Suppressor macrophage (primary cell): Measurements from ENCODE around the gene TSPAN18.

ENCODE experiments used
- DNase-seq, 4 experiments: peaks; one replicate each; pipeline ENCODE4 v3.0.0-alpha.2; 2020 to 2022

TSPAN18 gene

GRCh38 chr11:44738791-44739190 is 12.0 kb downstream of the TSPAN18 start:
- no peak for DNase-seq

GRCh38 chr11:44740967-44741366 is 14.2 kb downstream of the TSPAN18 start:
- DNase-seq = no peak

DNA sequence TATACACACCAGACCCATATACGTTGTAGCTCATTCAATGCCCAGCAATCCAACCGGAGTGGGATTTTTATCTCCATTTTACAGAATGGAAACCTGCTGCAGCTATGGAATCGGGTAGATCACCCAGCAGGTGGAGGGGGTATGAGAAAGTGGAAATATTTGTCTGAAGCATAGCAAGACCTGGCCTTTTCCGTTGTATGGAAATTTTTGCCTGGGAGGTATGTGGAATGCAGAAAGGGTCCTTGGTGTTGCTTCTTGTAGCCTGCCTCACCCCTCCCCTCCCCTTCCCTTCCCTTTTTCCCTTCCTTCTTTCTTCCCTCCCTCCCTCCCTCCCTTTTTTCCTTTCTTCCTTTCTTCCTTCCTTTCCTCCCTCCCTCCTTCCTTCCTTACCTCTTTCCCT is 15.2 kb downstream of the TSPAN18 start:
- DNase-seq = no peak

GRCh38 chr11:44742508-44743246 is 15.9 kb downstream of the TSPAN18 start:
- DNase-seq = no peak

DNA sequence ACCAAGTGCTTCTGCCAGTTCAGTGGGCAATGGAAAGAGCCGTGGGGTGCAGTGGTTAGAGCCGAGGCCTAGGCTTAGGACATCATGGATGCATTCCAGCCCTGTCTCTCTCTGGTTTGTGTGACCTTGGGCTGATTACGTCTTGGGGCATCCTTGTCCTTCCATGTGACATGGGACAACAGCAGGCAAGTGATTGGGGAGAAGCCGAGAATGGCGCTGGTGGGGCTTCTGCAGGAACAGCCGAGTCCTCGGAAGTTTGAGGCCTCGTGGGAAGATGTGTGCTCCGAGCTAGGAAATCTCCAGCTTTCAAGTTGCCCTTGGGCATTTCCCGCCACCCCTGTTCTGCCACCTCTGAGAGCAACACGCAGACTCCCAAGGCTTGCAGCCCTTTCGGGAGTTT is 16.6 kb downstream of the TSPAN18 start:
- DNase-seq = no peak

- DNase-seq = no peak
These were observed 17.3 kb downstream of the TSPAN18 start for GRCh38 chr11:44743959-44744557.

DNA sequence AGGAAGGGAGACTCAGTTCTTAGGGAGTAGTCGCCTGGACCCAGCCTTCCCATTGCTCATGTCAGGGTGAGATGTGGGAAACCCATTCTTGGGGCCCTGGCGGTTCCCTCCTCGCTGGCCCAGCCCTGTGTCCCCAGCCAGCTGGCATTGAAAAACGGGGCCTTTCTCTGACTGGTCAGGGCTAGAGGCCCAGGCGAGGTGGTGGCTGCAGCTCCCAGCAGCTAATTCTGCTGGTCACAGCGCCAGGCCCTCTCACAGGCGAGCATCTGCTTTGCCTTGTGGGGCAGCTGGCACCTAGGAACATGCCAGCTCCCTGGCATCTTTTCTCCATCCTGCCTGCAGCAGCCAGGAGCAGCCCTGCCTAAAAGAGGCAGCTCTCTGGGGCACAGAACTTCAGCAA is 20.1 kb downstream of the TSPAN18 start:
- no peak for DNase-seq

- DNase-seq = no peak
These were observed 20.6 kb downstream of the TSPAN18 start for GRCh38 chr11:44747316-44747715.

- DNase-seq = no peak
These were observed 21.1 kb downstream of the TSPAN18 start for GRCh38 chr11:44747836-44748235.

GRCh38 chr11:44748606-44749005 is 21.8 kb downstream of the TSPAN18 start:
- no peak for DNase-seq

GRCh38 chr11:44749189-44749588 is 22.4 kb downstream of the TSPAN18 start:
- no peak for DNase-seq

DNA sequence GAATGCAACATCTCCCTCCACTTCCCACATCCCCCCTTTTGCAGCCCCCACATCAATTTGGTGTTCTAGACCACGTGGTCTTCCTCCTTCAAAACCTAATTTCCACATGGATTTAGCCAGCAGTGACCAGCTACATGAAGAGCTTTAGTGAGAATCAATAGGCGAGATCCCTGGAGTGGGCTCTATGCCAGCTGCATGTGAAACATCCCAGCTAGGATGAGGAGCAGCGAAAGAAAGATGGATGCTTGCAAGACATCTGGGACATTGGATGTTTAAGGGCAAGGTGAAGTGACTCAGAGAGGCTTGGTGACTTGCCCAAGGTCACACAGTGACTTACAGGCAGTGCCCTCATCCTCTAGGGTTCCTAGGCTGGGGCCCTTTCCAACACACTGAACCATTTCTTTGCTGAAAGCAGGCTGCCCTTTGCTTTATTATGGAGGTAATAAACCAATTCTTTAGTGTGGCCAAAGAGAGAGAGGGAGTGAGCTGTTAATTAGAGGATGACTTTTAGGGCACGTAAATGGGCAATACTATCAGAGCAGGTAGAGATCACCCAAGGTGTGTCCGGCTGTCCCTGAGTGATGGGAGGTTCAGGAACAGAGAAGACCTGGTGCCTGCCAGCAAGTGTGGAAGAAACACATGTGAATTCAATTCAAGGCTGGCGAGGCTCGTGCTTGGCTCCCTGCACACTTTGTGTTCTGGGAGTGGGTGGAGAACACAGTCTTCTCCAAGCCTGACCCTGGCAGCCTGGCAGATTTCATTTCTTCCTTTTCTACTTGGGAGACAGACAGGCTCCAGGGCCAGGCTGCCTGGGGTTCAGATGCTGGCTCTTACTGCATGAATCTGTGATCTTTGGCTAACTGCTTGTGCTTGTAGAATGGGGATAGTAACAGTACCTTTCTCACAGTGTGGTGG is 24.0 kb downstream of the TSPAN18 start:
- DNase-seq = no peak

- no peak for DNase-seq
These were observed 25.5 kb downstream of the TSPAN18 start for GRCh38 chr11:44752300-44752699.

DNA sequence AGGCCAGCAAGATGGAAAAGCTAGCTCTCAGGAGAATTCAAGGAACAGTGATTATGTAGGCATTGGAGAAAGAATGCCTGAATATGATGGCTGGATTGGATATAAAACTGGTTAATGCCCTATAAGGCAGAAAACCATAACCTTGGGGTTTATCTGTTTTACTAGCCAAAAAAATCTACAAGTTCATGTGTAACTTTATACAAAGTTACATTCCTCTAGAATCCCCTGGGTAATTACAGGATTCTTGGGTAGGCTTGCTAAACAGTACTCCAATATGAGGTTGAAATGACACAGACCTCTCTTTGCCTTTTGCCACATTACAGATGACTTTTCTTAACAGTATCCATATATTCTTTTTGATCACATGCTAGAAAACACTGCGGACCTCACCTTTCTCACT is 26.0 kb downstream of the TSPAN18 start:
- DNase-seq = no peak

- no peak for DNase-seq
These were observed 27.3 kb downstream of the TSPAN18 start for GRCh38 chr11:44753961-44754645.

DNA sequence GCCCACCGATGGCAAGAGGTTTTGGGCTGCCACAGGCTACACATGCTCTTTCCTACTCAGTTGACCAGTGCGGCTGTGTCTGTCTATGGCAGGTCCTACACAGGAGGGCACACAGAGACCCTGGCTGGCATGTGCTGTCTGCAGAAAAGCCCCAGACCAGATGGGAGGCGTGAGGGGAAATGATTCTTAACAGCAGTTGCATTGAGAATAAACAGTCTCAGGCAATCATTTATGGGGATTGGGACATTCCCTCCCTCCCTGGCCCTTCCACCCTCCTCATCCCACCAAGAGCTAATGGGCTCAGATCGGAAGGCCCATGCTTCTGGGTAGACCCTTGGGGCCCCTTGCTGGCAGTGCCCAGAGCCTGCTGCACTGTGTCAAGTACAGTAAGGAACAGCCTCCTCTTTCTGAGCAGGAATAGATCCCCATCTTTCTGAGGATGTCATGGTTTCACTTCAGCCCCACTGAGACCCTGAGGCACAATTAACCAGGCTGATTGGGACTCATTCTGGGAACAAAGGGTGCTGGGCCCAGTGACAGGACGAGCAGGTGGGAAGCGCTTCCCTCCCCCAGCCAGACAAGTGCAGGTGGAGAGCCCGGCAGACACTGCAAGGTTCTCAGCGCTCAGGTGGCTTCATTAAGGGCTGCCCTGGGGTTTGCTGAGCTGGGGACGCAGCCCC is 28.3 kb downstream of the TSPAN18 start:
- DNase-seq = no peak

DNA sequence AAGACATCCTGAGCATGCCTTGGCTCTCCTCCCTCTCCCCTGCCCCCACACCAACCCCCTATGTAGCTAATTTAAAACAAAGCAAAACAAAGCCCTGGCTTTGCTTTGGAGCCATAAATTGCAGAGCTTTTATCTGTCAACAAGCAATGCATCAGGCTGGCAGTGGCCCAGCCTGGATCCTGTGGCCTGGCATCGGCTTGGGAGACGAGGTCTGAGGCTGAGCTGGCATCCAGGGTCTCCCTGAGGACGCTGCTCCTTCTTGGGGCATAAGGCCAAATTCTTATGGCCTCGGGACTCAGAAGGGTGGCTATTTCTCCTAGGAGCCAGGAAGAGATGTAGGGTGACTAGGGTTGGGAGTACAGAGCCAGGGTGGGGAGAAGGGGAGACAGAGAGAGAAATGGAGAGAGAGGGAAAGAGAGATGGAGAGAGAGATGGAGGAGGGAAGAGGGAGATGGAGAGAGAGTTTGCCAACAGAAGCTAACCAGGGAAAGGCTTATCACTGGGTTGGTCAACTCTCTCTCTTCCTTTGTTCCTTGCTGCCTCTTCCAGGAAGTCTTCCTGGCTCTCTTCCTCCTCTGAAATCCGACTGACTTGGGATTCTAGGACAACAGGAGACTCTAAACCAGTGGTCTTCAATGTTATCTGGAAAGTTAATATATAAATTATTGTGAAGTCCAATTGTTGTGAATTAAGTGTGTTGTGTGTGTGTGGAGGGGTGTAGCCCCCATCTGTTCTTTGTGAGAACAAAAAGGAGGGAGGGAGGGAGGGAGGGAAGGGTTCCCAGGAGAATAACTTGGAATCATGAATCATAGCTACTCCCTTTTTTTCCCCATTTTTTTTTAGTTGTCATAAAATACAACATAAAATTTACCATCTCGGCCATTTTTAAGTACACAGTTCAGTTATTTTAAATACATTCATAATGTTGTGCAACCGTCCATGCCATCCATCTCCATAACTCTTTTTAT is 29.1 kb downstream of the TSPAN18 start:
- no peak for DNase-seq

- DNase-seq = no peak
These were observed 32.2 kb downstream of the TSPAN18 start for GRCh38 chr11:44758983-44759382.

DNA sequence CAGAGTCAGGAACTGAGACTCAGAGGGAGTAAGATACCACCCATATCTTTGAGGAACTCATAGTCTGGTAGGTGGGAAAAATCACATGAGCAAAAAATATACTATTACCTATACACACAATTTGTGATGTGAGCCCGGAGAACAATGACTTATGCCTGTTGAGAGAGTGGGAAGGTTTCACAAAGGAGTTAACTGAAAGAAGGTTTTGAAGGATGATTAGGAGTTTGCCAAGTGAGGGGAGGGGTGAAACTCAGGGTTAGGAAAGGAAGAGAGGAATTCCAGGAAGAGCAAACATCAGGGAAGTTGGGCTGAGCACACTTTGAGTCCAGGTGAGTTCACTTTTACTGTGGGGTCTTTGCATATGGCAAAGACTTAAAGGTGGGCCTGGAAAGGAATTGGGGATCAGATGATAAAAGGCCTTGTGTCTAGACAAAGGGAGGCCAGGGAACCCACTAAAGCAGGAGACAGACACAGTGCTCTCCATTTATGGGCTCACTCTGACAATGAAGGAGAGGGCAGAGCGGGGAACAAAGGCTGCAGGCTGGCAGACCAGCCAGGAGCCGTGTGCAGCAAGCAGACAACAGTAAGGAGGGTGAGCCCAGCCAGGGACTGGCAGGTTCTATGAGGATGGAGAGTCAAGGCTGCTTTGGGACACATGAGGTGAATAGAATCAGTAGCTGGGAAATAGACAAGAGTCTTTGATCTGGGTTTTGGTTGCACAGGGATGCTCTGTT is 33.1 kb downstream of the TSPAN18 start:
- DNase-seq = no peak

DNA sequence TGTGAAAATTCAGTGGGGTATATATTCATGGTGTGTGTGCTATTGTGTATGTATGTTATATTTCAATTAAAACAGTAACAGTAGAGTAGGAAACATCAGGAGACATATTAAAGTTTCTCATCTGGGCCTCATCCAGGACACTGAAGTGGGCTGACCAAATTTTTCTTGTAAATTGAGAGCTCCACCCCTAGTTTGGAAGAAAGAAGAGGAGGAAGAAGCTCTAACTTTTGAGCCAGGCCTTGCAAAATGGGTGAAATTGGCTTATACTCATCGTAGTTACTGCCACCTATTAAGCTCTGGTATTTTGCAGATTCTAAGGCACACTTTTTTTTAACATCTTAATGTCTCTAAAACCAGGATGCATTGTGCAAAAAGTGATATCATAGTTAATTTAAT is 33.7 kb downstream of the TSPAN18 start:
- no peak for DNase-seq
